SK-N-SH treated with all-trans-retinoic acid at 6 μM for 48 hours (cell line): ENCODE results near the gene TRAP1.

Source experiments
- BACH2 ChIP-seq: fragments of 250-450 bp; sonication (Bioruptor Pico); IDR thresholded peaks from 2 replicates; pipeline ENCODE4 v1.9.0; 2021; ENCODE audit warnings: mild to moderate bottlenecking, borderline replicate concordance
- CREB5 ChIP-seq: fragments of 250-450 bp; sonication (Bioruptor Pico); IDR thresholded peaks from 2 replicates; pipeline ENCODE4 v1.5.1; 2020; ENCODE audit warnings: low read depth, mild to moderate bottlenecking, moderate library complexity
- PATZ1 ChIP-seq: fragments of 250-450 bp; sonication (Bioruptor Pico); IDR thresholded peaks from 2 replicates; pipeline ENCODE4 v1.8.0; 2020; ENCODE audit warnings: mild to moderate bottlenecking, moderate library complexity, borderline replicate concordance
- RARB ChIP-seq: fragments of 250-450 bp; sonication (Bioruptor Pico); IDR thresholded peaks from 2 replicates; pipeline ENCODE4 v1.8.0; 2021; ENCODE audit warnings: mild to moderate bottlenecking, moderate library complexity
- TOX ChIP-seq: fragments of 250-450 bp; sonication (Bioruptor Pico); IDR thresholded peaks from 2 replicates; pipeline ENCODE4 v1.8.0; 2021; ENCODE audit warnings: mild to moderate bottlenecking, moderate library complexity, borderline replicate concordance
- ZFP30 ChIP-seq: fragments of 450-650 bp; formaldehyde crosslinking; IDR thresholded peaks from 2 replicates; pipeline ENCODE4 v1.5.0; 2022; ENCODE audit warnings: mild to moderate bottlenecking, moderate library complexity
- TF ChIP-seq, protein P1 (sequence below): fragments of 250-450 bp; sonication (Bioruptor Pico); IDR thresholded peaks from 2 replicates; pipeline ENCODE4 v1.8.0; 2021; ENCODE audit warnings: low read depth, mild to moderate bottlenecking, moderate library complexity, borderline replicate concordance

DNA sequence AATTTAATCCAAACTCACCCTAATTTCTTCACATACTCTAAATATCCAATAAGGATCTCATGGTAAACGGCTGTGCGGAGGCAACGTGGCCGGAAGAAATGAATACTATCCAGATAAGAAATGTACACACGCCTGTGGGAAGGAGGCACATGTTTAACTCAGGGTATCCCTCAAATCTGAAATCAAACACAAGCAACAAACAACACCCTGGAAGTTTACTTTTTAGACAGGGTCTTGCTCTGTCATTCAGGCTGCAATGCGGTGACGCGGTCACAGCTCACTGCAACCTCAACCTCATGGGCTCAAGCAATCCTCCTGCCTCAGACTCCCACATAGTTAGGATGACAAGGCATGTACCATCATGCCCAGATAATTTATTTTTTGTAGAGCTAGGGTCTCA, 21.2 kb upstream of the TRAP1 start:
- TF ChIP-seq CREB5 (CRISPR knock-in tag) (no peak), BACH2 (CRISPR knock-in tag) (no peak), TOX (CRISPR knock-in tag) (no peak), ZFP30 (CRISPR knock-in tag) (no peak), RARB (CRISPR knock-in tag) (no peak), PATZ1 (no peak)
- TF ChIP-seq, protein P1, sequence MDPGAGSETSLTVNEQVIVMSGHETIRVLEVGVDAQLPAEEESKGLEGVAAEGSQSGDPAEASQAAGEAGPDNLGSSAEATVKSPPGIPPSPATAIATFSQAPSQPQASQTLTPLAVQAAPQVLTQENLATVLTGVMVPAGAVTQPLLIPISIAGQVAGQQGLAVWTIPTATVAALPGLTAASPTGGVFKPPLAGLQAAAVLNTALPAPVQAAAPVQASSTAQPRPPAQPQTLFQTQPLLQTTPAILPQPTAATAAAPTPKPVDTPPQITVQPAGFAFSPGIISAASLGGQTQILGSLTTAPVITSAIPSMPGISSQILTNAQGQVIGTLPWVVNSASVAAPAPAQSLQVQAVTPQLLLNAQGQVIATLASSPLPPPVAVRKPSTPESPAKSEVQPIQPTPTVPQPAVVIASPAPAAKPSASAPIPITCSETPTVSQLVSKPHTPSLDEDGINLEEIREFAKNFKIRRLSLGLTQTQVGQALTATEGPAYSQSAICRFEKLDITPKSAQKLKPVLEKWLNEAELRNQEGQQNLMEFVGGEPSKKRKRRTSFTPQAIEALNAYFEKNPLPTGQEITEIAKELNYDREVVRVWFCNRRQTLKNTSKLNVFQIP: no peak
